SK-N-SH treated with all-trans-retinoic acid at 6 μM for 48 hours (cell line): ENCODE results near the gene PPL.

Experiments used
- CREB5 ChIP-seq: fragments of 250-450 bp; sonication (Bioruptor Pico); IDR thresholded peaks from 2 replicates; pipeline ENCODE4 v1.5.1; 2020; ENCODE audit warnings: low read depth, mild to moderate bottlenecking, moderate library complexity
- PPARA ChIP-seq: fragments of 250-450 bp; sonication (Bioruptor Pico); IDR thresholded peaks from 2 replicates; pipeline ENCODE4 v1.5.0; 2020; ENCODE audit warnings: mild to moderate bottlenecking, borderline replicate concordance
- TOX ChIP-seq: fragments of 250-450 bp; sonication (Bioruptor Pico); IDR thresholded peaks from 2 replicates; pipeline ENCODE4 v1.8.0; 2021; ENCODE audit warnings: mild to moderate bottlenecking, moderate library complexity, borderline replicate concordance
- ZC3H10 ChIP-seq: fragments of 250-450 bp; sonication (Bioruptor Pico); IDR thresholded peaks from 2 replicates; pipeline ENCODE4 v1.5.1; 2021; ENCODE audit warnings: mild to moderate bottlenecking, moderate library complexity
- ZFP3 ChIP-seq: fragments of 250-450 bp; sonication (Bioruptor Pico); IDR thresholded peaks from 2 replicates; pipeline ENCODE4 v1.5.0; 2020; ENCODE audit warnings: mild to moderate bottlenecking, moderate library complexity

GRCh38 chr16:4928227-4928626 is 8.7 kb downstream of the PPL start:
- TF ChIP-seq ZC3H10 (CRISPR knock-in tag): no peak
- no peak for TF ChIP-seq TOX
- TF ChIP-seq CREB5 (CRISPR knock-in tag): no peak
- TF ChIP-seq PPARA (CRISPR knock-in tag): no peak
- no peak for TF ChIP-seq ZFP3 (CRISPR knock-in tag)
